Measurements from ENCODE around the gene TUBB1. TPM values are rescaled to one million over a fixed set of nuclear protein-coding genes. Genes with fewer than 3 reads are reported as not detected.
A peak's percentile ranks its signal among the peaks of the same experiment; 100 is the strongest.

TUBB1 gene
- total and polyA plus RNA-seq, 2 of the 13 experiments (the other 11 are each of a cell fraction or from before 2014, with no cell fraction given): 0.11 to 57.6 TPM

DNA sequence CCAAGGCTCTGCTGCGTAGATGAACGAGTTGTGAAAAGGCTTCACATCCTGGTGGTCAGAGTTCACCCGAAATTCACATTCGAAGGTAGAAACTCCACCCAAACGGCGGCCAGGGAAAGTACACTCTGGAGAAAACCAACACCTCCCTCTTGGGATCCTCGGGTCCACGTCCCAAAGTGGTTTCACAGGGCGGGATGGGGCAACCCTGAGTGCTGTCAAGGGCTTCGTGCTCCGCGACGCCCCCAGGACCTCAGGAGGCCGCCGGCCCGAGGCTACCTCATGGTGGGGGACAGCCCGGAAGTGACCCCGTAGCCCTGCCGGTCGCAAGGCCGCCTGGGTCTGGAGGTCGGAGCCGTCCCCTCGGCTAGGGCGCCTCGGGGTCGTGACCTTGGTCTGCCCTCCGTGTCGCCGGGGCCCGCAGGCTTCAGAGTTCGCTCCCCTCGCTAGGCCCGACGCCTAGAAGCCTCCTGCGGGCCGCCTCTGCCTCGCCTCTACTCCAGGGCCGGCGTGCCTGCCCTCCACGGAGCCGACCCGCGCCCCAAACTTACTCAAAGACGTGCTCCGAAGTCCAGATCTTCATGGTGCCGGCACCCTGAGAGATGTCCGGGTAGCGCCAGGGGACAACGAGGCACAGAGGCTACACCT, 23.0 kb downstream of the TUBB1 start, which contains the start of gene PRELID3B (continued):
- TF ChIP-seq, protein P1, sequence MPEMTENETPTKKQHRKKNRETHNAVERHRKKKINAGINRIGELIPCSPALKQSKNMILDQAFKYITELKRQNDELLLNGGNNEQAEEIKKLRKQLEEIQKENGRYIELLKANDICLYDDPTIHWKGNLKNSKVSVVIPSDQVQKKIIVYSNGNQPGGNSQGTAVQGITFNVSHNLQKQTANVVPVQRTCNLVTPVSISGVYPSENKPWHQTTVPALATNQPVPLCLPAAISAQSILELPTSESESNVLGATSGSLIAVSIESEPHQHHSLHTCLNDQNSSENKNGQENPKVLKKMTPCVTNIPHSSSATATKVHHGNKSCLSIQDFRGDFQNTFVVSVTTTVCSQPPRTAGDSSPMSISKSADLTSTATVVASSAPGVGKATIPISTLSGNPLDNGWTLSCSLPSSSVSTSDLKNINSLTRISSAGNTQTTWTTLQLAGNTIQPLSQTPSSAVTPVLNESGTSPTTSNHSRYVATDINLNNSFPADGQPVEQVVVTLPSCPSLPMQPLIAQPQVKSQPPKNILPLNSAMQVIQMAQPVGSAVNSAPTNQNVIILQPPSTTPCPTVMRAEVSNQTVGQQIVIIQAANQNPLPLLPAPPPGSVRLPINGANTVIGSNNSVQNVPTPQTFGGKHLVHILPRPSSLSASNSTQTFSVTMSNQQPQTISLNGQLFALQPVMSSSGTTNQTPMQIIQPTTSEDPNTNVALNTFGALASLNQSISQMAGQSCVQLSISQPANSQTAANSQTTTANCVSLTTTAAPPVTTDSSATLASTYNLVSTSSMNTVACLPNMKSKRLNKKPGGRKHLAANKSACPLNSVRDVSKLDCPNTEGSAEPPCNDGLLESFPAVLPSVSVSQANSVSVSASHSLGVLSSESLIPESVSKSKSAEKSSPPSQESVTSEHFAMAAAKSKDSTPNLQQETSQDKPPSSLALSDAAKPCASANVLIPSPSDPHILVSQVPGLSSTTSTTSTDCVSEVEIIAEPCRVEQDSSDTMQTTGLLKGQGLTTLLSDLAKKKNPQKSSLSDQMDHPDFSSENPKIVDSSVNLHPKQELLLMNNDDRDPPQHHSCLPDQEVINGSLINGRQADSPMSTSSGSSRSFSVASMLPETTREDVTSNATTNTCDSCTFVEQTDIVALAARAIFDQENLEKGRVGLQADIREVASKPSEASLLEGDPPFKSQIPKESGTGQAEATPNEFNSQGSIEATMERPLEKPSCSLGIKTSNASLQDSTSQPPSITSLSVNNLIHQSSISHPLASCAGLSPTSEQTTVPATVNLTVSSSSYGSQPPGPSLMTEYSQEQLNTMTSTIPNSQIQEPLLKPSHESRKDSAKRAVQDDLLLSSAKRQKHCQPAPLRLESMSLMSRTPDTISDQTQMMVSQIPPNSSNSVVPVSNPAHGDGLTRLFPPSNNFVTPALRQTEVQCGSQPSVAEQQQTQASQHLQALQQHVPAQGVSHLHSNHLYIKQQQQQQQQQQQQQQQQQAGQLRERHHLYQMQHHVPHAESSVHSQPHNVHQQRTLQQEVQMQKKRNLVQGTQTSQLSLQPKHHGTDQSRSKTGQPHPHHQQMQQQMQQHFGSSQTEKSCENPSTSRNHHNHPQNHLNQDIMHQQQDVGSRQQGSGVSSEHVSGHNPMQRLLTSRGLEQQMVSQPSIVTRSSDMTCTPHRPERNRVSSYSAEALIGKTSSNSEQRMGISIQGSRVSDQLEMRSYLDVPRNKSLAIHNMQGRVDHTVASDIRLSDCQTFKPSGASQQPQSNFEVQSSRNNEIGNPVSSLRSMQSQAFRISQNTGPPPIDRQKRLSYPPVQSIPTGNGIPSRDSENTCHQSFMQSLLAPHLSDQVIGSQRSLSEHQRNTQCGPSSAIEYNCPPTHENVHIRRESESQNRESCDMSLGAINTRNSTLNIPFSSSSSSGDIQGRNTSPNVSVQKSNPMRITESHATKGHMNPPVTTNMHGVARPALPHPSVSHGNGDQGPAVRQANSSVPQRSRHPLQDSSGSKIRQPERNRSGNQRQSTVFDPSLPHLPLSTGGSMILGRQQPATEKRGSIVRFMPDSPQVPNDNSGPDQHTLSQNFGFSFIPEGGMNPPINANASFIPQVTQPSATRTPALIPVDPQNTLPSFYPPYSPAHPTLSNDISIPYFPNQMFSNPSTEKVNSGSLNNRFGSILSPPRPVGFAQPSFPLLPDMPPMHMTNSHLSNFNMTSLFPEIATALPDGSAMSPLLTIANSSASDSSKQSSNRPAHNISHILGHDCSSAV (CRISPR knock-in tag; IDR thresholded peaks at IDR 0.05; ENCODE audit: borderline replicate concordance): no peak
- TF ChIP-seq ATM (IDR thresholded peaks at IDR 0.05; ENCODE audit: borderline replicate concordance): no peak
- no peak for TF ChIP-seq TCF12 (IDR thresholded peaks at IDR 0.05)
- TF ChIP-seq TCF12 (CRISPR knock-in tag; IDR thresholded peaks at IDR 0.05): no peak
- TF ChIP-seq KLF11 (CRISPR knock-in tag; IDR thresholded peaks at IDR 0.05): no peak
- TF ChIP-seq, protein P2, sequence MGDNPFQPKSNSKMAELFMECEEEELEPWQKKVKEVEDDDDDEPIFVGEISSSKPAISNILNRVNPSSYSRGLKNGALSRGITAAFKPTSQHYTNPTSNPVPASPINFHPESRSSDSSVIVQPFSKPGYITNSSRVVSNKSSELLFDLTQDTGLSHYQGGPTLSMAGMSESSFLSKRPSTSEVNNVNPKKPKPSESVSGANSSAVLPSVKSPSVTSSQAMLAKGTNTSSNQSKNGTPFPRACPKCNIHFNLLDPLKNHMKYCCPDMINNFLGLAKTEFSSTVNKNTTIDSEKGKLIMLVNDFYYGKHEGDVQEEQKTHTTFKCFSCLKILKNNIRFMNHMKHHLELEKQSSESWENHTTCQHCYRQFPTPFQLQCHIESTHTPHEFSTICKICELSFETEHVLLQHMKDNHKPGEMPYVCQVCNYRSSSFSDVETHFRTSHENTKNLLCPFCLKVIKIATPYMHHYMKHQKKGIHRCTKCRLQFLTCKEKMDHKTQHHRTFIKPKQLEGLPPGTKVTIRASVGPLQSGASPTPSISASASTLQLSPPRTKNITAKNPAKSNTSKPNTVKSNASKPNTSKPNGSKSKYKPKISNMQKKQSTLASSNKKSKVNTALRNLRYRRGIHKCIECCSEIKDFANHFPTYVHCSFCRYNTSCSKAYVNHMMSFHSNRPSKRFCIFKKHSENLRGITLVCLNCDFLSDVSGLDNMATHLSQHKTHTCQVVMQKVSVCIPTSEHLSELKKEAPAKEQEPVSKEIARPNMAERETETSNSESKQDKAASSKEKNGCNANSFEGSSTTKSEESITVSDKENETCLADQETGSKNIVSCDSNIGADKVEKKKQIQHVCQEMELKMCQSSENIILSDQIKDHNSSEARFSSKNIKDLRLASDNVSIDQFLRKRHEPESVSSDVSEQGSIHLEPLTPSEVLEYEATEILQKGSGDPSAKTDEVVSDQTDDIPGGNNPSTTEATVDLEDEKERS (CRISPR knock-in tag; IDR thresholded peaks at IDR 0.05): peak; percentile 80; the same call in 1 of the 2 replicates
- TF ChIP-seq, protein P3, sequence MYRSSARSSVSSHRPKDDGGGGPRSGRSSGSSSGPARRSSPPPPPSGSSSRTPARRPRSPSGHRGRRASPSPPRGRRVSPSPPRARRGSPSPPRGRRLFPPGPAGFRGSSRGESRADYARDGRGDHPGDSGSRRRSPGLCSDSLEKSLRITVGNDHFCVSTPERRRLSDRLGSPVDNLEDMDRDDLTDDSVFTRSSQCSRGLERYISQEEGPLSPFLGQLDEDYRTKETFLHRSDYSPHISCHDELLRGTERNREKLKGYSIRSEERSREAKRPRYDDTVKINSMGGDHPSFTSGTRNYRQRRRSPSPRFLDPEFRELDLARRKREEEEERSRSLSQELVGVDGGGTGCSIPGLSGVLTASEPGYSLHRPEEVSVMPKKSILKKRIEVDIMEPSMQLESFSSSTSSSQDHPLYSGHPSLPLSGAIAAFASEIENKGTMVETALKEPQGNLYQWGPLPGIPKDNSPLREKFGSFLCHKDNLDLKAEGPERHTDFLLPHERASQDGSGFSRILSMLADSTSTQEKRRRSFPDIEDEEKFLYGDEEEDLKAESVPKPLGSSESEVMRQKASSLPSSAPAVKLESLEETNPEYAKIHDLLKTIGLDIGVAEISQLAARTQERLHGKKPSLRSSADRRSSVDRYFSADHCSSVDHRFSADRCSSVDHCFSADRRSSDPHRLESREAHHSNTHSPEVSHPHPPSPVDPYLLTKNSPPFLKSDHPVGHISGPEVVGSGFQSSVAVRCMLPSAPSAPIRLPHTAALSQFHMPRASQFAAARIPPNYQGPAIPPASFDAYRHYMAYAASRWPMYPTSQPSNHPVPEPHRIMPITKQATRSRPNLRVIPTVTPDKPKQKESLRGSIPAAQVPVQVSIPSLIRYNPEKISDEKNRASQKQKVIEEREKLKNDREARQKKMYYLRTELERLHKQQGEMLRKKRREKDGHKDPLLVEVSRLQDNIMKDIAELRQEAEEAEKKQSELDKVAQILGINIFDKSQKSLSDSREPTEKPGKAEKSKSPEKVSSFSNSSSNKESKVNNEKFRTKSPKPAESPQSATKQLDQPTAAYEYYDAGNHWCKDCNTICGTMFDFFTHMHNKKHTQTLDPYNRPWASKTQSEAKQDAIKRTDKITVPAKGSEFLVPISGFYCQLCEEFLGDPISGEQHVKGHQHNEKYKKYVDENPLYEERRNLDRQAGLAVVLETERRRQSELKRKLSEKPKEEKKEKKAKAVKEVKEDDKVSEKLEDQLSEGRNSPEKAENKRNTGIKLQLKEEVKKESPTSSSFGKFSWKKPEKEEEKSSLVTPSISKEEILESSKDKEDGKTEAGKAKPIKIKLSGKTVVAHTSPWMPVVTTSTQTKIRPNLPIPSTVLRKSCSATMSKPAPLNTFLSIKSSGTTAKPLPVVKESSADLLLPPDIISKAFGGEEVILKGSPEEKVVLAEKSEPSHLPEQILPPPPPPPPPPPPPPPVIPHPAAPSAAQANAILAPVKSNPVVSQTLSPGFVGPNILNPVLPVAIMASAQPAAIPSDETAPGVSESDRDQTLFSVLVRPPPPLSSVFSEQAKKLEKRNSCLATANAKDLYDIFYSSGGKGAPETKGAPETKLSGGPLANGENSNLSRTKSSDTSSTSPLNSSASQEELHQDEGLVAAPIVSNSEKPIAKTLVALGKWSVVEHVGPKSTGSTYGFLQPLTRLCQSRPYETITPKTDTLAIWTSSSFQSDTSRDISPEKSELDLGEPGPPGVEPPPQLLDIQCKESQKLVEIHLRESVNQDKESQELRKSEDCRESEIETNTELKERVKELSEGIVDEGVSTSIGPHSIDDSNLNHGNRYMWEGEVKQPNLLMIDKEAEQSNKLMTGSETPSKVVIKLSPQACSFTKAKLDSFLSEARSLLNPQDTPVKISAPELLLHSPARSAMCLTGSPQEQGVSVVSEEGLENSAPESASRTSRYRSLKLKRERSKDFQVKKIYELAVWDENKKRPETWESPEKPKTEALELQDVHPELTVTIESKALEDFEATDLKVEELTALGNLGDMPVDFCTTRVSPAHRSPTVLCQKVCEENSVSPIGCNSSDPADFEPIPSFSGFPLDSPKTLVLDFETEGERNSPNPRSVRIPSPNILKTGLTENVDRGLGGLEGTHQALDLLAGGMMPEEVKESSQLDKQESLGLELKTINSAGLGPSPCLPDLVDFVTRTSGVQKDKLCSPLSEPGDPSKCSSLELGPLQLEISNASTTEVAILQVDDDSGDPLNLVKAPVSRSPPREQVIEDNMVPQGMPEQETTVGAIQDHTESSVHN (CRISPR knock-in tag; IDR thresholded peaks at IDR 0.05): no peak
- 0 out of 2 replicates have a peak, but pooled peaks have one; percentile 37 for TF ChIP-seq ZFP37 (CRISPR knock-in tag; IDR thresholded peaks at IDR 0.05; ENCODE audit: borderline replicate concordance)
- TF ChIP-seq ZBTB7B (CRISPR knock-in tag; IDR thresholded peaks at IDR 0.05): peak; percentile 73; the same call in 1 of the 2 replicates
